Mucosa of descending colon (tissue), 3 donors: ENCODE results near the gene RANBP17. TPM values are rescaled to one million over a fixed set of nuclear protein-coding genes. Genes with fewer than 3 reads are reported as not detected.

Experiments
- ATAC-seq: fragments of 200-7000 bp; cut with Tn5 transposase; one replicate; pipeline ENCODE4 v1.9.1; 2020; ENCODE audit warnings: mild to moderate bottlenecking, moderate library complexity
- DNase-seq, 3 donors: peaks; one replicate each; pipeline ENCODE4 v3.0.0-alpha.2; 2020
- H3K36me3 ChIP-seq: fragments of 200-600 bp; one replicate; pipeline ENCODE4 v1.8.0; 2021; ENCODE audit warnings: low read depth, mild to moderate bottlenecking
- H3K4me1 ChIP-seq: fragments of 200-600 bp; one replicate; pipeline ENCODE4 v1.8.0; 2021; ENCODE audit warnings: low read depth, mild to moderate bottlenecking
- H3K4me3 ChIP-seq: fragments of 200-600 bp; one replicate; pipeline ENCODE4 v1.8.0; 2021; ENCODE audit warnings: mild to moderate bottlenecking
- H3K9me3 ChIP-seq: fragments of 200-600 bp; one replicate; pipeline ENCODE4 v1.8.0; 2021; ENCODE audit warnings: mild to moderate bottlenecking
- intact Hi-C, 2 donors: fragments of 100-400 bp; cut with DNase I in 1 of 2; cut with micrococcal nuclease in 1 of 2; formaldehyde crosslinking; loops; one replicate each; pipeline versions ENCODE4 v1.11.0 to v1.11.1; 2022; cut with DNase I, micrococcal nuclease
- total RNA-seq, 3 donors: library from RNA; stranded (reverse); fragmentation: NEBNext Ultra II Directional in 2 of 3; extraction: Animal tissue kit (Norgen Biotek cat#: 25700) in 2 of 3; gene quantifications; one replicate each; pipeline versions ENCODE4 v1.2.1 to v1.2.4, GENCODE V29; 2021 to 2023
- TF ChIP-seq, protein P1 (sequence below): fragments of 200-600 bp; IDR thresholded peaks from one replicate; pipeline ENCODE4 v1.8.0; 2022; ENCODE audit warnings: antibody characterized with exemption, mild to moderate bottlenecking
- donor health status: DM: no; HTN: no; CAD: no; lungs with moderate emphysema.
- donor health status: DM: no; HTN: no; CAD: no.
- donor health status: DM: no; HTN: yes; CAD: no.

RANBP17 gene
- total RNA-seq, 3 donors from 2014 or later, result 11.7 to 19.7 (median 13.4) TPM

DNA sequence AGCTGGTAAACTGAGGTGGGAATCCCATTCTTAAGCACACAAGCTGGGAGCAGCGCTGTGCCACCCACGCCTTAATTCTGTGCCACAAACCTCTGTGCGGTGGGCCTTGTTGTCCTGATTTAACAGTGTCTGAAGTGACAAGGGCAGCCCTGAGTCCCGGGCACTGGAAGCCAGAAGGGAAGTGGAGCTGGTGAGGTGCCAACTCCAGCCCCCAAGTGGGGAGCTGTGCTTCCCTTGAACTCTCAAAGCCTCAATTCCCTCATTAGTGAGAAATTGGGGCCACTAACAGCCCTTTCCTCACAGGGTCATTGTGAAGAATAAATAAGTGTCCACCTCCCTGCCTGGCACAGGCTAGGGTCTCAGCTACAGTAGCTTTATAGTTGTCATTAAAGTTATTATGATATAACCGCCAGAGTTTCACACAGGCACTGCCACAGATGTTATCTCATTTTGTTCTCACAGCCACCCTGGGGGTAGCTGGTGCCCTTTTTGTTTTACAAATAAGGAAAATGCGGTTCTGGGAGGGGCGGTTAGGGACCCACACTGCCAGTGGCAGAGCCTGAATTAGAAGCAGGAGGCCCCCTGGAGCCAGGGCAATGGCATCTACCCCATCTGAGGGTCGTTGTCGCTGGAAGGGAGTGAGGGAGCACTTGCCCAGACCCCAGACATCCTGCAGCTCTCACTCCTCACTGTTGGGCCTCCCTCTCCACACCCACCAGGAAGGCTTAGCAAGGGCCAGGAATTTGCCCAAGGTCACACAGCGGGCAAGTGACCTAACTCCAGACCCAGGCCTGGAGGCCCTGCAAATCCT is 445.2 kb downstream of the RANBP17 start:
- H3K4me3 ChIP-seq, result no peak overlapping the region
- H3K9me3 ChIP-seq, result no peaks in the 10 kb centered on the region
- TF ChIP-seq, protein P1, sequence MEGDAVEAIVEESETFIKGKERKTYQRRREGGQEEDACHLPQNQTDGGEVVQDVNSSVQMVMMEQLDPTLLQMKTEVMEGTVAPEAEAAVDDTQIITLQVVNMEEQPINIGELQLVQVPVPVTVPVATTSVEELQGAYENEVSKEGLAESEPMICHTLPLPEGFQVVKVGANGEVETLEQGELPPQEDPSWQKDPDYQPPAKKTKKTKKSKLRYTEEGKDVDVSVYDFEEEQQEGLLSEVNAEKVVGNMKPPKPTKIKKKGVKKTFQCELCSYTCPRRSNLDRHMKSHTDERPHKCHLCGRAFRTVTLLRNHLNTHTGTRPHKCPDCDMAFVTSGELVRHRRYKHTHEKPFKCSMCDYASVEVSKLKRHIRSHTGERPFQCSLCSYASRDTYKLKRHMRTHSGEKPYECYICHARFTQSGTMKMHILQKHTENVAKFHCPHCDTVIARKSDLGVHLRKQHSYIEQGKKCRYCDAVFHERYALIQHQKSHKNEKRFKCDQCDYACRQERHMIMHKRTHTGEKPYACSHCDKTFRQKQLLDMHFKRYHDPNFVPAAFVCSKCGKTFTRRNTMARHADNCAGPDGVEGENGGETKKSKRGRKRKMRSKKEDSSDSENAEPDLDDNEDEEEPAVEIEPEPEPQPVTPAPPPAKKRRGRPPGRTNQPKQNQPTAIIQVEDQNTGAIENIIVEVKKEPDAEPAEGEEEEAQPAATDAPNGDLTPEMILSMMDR, result no peak
- no peak for ATAC-seq
- peaks cover 26% of the 10 kb centered on the region for H3K4me1 ChIP-seq
- intact Hi-C loops, result no loop called here
- DNase-seq, result no peak
- no peaks in the 10 kb centered on the region for H3K36me3 ChIP-seq

DNA sequence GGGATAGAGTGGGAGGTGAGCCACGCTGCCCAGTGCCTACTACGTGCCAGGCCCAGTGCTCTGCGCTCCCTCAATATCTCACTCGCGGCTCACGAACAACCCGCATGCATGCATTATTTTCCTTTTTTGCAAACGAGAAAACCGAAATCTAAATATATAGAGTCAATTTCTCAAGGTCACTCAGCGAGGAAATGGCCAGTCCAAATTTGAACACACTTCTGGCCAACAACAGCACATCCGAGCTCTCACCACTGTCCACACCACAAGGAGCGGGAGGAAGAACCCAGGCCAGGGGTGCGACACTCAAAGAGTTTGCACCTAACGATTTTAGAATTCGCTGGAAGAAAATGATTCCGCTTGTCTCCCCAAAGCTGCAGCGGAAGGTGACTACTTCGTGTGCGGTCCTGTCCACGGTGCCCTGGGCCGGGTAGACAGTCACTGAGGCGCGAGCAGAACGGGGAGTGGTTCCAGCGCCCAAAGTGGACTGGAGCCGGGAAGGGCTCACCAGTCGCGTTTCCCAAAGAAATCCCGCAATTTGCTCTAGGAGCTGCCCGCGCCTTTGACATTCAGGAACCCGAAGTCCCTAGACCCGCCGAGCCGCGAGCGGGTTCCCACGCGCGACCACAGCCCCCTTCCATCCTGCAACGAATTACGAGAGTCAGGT is 446.1 kb downstream of the RANBP17 start:
- no peaks in the 10 kb centered on the region for H3K36me3 ChIP-seq
- TF ChIP-seq, protein P1, result no peak
- no peak for DNase-seq
- peaks cover 33% of the 10 kb centered on the region for H3K4me1 ChIP-seq
- H3K9me3 ChIP-seq, result no peaks in the 10 kb centered on the region
- intact Hi-C loops, result no loop called here
- H3K4me3 ChIP-seq, result no peak overlapping the region
- no peak for ATAC-seq

DNA sequence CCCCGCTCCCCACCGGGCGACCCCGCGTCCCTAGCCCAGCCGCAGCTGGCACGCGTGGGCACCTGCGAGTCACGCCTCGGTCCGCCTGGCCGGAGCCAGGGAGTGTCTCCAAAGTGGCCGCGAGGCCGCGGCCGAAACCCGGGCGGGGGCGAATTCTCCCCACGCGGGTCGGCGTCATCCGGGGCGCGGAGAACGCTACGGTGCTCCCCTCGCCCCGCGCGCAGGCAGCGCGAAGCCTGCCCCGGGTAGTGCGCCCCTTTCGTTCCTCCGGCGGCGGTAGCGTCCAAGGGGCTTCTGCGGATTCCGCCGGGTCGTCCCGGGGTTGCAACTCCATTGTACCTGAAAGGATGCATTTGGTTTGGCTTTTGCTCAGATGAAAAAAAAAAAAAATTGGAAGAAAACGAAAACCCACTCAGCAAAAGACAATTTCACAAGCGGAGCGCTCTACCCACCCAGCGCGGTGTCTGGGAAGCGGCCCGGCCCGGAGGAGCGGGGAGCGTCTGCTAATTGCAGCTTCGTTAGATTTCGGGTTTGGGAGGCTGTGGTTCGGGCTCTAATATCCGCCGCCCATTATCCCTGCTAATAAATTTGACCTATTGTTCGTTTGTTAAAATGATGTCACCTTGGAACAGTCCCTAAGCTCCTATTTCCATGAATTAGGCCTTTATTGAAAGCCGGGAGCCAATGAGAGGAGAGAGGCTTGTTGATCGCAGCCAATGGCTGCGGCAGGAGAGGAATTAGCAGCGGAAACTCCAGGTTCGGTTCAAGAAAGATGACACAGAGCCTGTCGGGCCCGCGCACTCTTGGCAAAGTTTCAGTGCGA is 446.8 kb downstream of the RANBP17 start, which contains the start of gene TLX3:
Gene TLX3, plus strand, starts transcription at position 796 of the 823 bp plus-strand sequence. CDS start 118 bp downstream, outside the sequence.
- TF ChIP-seq, protein P1, result no peak
- DNase-seq (no peak), ATAC-seq (no peak)
- intact Hi-C loops, result no loop called here
- peaks cover 33% of the 10 kb centered on the region for H3K4me1 ChIP-seq
- no peaks in the 10 kb centered on the region for H3K36me3 ChIP-seq
- no peaks in the 10 kb centered on the region for H3K9me3 ChIP-seq
- no peak within 1 kb of the TSS for H3K4me3 ChIP-seq

- Histone ChIP-seq H3K4me3 (no peak overlapping the region), H3K9me3 (no peaks in the 10 kb centered on the region), H3K4me1 (peaks cover 33% of the 10 kb centered on the region), H3K36me3 (no peaks in the 10 kb centered on the region)
- TF ChIP-seq, protein P1, result no peak
- intact Hi-C loops, result no loop called here
- DNase-seq (peak in 1 of 3 donors; percentile 51), ATAC-seq (peak; percentile 52)
Observed at GRCh38 chr5:171309276-171310211, 447.7 kb downstream of the RANBP17 start.
